GM12878 (cell line): ENCODE data around the gene FBLN1. TPM values are rescaled to one million over a fixed set of nuclear protein-coding genes. Genes with fewer than 3 reads are reported as not detected.

Experiments used
- ATAC-seq: fragments of 200-7000 bp; cut with Tn5 transposase; 3 replicates; pipeline ENCODE4 v1.9.1; 2020; ENCODE audit warnings: mild to moderate bottlenecking, moderate library complexity
- BruUV-seq: library from RNA; stranded (reverse); fragments of 400-500 nt; replicated peaks from 2 replicates; lab custom pipeline; 2021; lab: Mats Ljungman, UMichigan
- CTCF ChIA-PET: fragments of 300-600 bp; sonication (Branson Sonifier 250); formaldehyde crosslinking; extraction: SDS; loops from one replicate; lab custom pipeline; 2021; ENCODE audit warnings: inconsistent platforms; lab: Yijun Ruan, JAX
- POLR2A ChIA-PET: fragments of 350-600 bp; formaldehyde crosslinking; extraction: SDS; loops from one replicate; lab custom pipeline; 2021; ENCODE audit warnings: inconsistent platforms; lab: Charles Lee
- RAD21 ChIA-PET: fragments of 300-600 bp; sonication (Branson Sonifier 250); formaldehyde crosslinking; loops from one replicate; lab custom pipeline; 2023; ENCODE audit warnings: antibody characterized with exemption; ENCODE audit not compliant: unreplicated experiment; lab: Charles Lee
- SMC1A ChIA-PET: fragments of 300-600 bp; sonication (Branson Sonifier 250); formaldehyde crosslinking; loops from one replicate; lab custom pipeline; 2023; ENCODE audit not compliant: unreplicated experiment, uncharacterized antibody; lab: Charles Lee
- DNase-seq: peaks from one replicate; pipeline ENCODE4 v3.0.0-alpha.2; 2011; ENCODE audit warnings: low read depth, low spot score
- FAIRE-seq: peaks from 3 replicates; lab custom pipeline; 2011; peaks lifted over from hg19 to GRCh38; lab: Jason Lieb, UNC
- H2AFZ ChIP-seq: 2 replicates; pipeline ENCODE4 v1.6.0; 2011; ENCODE audit warnings: low read depth, low read length, control low read depth; ENCODE audit not compliant: control insufficient read depth
- H3K27ac ChIP-seq: 2 replicates; pipeline ENCODE4 v1.5.1; 2011; ENCODE audit warnings: control low read depth; ENCODE audit not compliant: control insufficient read depth, insufficient read depth
- H3K27me3 ChIP-seq, 2 experiments: replicated peaks in 1 of 2; 2 replicates each; pipeline versions ENCODE4 v1.6.0 to v1.6.1; 2011; ENCODE audit warnings: low read length in 1 of 2; ENCODE audit not compliant: control insufficient read depth in 2 of 2, insufficient read depth in 2 of 2
- H3K36me3 ChIP-seq, 2 experiments: 2 replicates each; pipeline ENCODE4 v1.5.1; 2011; ENCODE audit warnings: low read length in 1 of 2; ENCODE audit not compliant: control insufficient read depth in 2 of 2, insufficient read depth in 2 of 2
- H3K4me1 ChIP-seq: 2 replicates; pipeline ENCODE4 v1.6.1; 2011; ENCODE audit warnings: mild to moderate bottlenecking, low read length, moderate library complexity, mixed read lengths; ENCODE audit not compliant: control insufficient read depth, insufficient read depth
- H3K4me2 ChIP-seq: 2 replicates; pipeline ENCODE4 v1.6.0; 2011; ENCODE audit warnings: control low read depth; ENCODE audit not compliant: control insufficient read depth, insufficient read depth
- H3K4me3 ChIP-seq: fragments of 200-600 bp; sonication (generic); 2 replicates; pipeline ENCODE4 v1.5.1; 2016
- H3K79me2 ChIP-seq: 2 replicates; pipeline ENCODE4 v1.6.0; 2011; ENCODE audit warnings: low read length; ENCODE audit not compliant: control insufficient read depth, insufficient read depth
- H3K9ac ChIP-seq: 2 replicates; pipeline ENCODE4 v1.8.0; 2011; ENCODE audit warnings: low read length, control low read depth, mixed read lengths; ENCODE audit not compliant: control insufficient read depth, insufficient read depth
- H3K9me3 ChIP-seq: replicated peaks from 3 replicates; pipeline ENCODE4 v1.5.1; 2011; ENCODE audit warnings: mild to moderate bottlenecking, low read length; ENCODE audit not compliant: control insufficient read depth, insufficient read depth
- H4K20me1 ChIP-seq: 2 replicates; pipeline ENCODE4 v1.6.0; 2011; ENCODE audit not compliant: control insufficient read depth, insufficient read depth
- JUNB ChIP-seq: IDR thresholded peaks from 2 replicates; pipeline ENCODE4 v1.6.1; 2016; ENCODE audit warnings: antibody characterized with exemption, mild to moderate bottlenecking
- JUND ChIP-seq: IDR thresholded peaks from 2 replicates; pipeline ENCODE4 v1.6.1; 2012; ENCODE audit warnings: low read depth, mild to moderate bottlenecking, low read length, improper control_type of control experiment, moderate library complexity
- KLF5 ChIP-seq: fragments of 450-650 bp; IDR thresholded peaks from 2 replicates; pipeline ENCODE4 v1.6.1; 2014; ENCODE audit warnings: mild to moderate bottlenecking; ENCODE audit not compliant: partially characterized antibody
- NFIC ChIP-seq: IDR thresholded peaks from 2 replicates; pipeline ENCODE4 v1.6.1; 2012; ENCODE audit warnings: low read depth, mild to moderate bottlenecking, inconsistent platforms, low read length, moderate library complexity
- SIX5 ChIP-seq: IDR thresholded peaks from 2 replicates; pipeline ENCODE4 v1.6.1; 2011; ENCODE audit warnings: mild to moderate bottlenecking, low read depth, low read length, moderate library complexity; ENCODE audit not compliant: severe bottlenecking
- SP1 ChIP-seq: IDR thresholded peaks from one replicate; pipeline ENCODE4 v1.6.1; 2011; ENCODE audit warnings: low read depth, low read length
- SREBF1 ChIP-seq: IDR thresholded peaks from 2 replicates; pipeline ENCODE4 v1.6.1; 2012; ENCODE audit warnings: mild to moderate bottlenecking, low read length
- SRF ChIP-seq, 2 experiments: IDR thresholded peaks; 2 replicates each; pipeline ENCODE4 v1.6.1; 2011; ENCODE audit warnings: low read depth in 2 of 2, low read length in 2 of 2, mild to moderate bottlenecking in 1 of 2, moderate library complexity in 1 of 2
- WRNIP1 ChIP-seq: IDR thresholded peaks from 2 replicates; pipeline ENCODE4 v1.6.1; 2011; ENCODE audit warnings: low read depth, low read length, improper control_type of control experiment, borderline replicate concordance
- WGBS: methylation state at CpG from one replicate; pipeline ENCODE4 v1.1.6; 2016; ENCODE audit warnings: low lambda C conversion rate; ENCODE audit not compliant: insufficient replicate concordance, insufficient coverage; ENCODE audit errors: missing lambda C conversion rate; 5-methylcytosine and 5-hydroxymethylcytosine counted together
- in situ Hi-C: fragments of 300-500 bp; cut with MboI; formaldehyde crosslinking; loops from 9 replicates; pipeline ENCODE4 v1.14.3; 2018; ENCODE audit warnings: mixed read lengths
- intact Hi-C: fragments of 100-400 bp; cut with micrococcal nuclease; formaldehyde crosslinking; loops from one replicate; pipeline ENCODE4 v1.14.2; 2022; ENCODE audit not compliant: unreplicated experiment
- polyA plus RNA-seq, 11 experiments: library from polyadenylated mRNA; depleted of rRNA in 4 of 11; unstranded in 6 of 11; stranded (reverse) in 5 of 11; fragments of >200 nt; fragmentation: Nextera tagmentation in 4 of 11; fragmentation: Illumina TruSeq in 1 of 11; extraction: Ambion mirVana in 4 of 11; extraction: Trizol in 1 of 11; gene quantifications; 1 replicate in 1 of 11; 2 replicates in 10 of 11; pipeline versions ENCODE4 v1.2.1 to v1.2.3, GENCODE V29; 2011 to 2016; ENCODE audit warnings: inconsistent platforms in 2 of 11, missing spikeins in 2 of 11, low read depth in 1 of 11
- total RNA-seq, 4 experiments: library from RNA; depleted of rRNA in 3 of 4; stranded (reverse); fragments of >200 nt in 3 of 4; fragmentation: Illumina TruSeq in 1 of 4; extraction: Trizol in 1 of 4; gene quantifications; 2 replicates each; pipeline versions ENCODE4 v1.2.1 to v1.2.3, GENCODE V29; 2013 to 2021
- TF ChIP-seq, protein P1 (sequence below): fragments of 150-350 bp; IDR thresholded peaks from 2 replicates; pipeline ENCODE4 v1.6.1; 2016; ENCODE audit warnings: low read depth, low read length
- TF ChIP-seq, protein P2 (sequence below): fragments of 450-650 bp; IDR thresholded peaks from 2 replicates; pipeline ENCODE4 v1.6.1; 2017; ENCODE audit warnings: mild to moderate bottlenecking, moderate library complexity

Gene FBLN1
- total and polyA plus RNA-seq, 10 of the 15 experiments (the other 5 are each of a cell fraction or from before 2014, with no cell fraction given), result 0.20 to 0.51 TPM; not detected in 8

DNA sequence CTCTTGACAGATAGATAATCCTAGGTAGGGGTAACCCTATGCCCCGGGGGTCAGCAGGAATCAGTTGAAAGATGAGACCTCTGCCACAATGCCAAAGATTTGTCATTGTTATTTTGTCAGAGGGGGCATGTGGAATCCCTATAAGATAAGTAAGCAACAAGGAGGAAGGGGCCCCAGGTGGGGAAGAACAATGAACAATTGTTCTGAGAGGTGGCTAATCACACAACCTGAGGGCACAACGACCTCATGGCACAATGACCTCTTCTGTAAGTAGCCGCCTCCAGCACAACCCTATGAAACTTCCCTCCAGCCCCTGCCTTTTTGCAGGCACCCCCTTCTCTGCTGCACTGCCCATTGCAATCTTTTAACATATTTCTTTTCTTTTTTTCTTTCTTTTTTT is 11.8 kb upstream of the FBLN1 start (continued):
- TF ChIP-seq, protein P1, sequence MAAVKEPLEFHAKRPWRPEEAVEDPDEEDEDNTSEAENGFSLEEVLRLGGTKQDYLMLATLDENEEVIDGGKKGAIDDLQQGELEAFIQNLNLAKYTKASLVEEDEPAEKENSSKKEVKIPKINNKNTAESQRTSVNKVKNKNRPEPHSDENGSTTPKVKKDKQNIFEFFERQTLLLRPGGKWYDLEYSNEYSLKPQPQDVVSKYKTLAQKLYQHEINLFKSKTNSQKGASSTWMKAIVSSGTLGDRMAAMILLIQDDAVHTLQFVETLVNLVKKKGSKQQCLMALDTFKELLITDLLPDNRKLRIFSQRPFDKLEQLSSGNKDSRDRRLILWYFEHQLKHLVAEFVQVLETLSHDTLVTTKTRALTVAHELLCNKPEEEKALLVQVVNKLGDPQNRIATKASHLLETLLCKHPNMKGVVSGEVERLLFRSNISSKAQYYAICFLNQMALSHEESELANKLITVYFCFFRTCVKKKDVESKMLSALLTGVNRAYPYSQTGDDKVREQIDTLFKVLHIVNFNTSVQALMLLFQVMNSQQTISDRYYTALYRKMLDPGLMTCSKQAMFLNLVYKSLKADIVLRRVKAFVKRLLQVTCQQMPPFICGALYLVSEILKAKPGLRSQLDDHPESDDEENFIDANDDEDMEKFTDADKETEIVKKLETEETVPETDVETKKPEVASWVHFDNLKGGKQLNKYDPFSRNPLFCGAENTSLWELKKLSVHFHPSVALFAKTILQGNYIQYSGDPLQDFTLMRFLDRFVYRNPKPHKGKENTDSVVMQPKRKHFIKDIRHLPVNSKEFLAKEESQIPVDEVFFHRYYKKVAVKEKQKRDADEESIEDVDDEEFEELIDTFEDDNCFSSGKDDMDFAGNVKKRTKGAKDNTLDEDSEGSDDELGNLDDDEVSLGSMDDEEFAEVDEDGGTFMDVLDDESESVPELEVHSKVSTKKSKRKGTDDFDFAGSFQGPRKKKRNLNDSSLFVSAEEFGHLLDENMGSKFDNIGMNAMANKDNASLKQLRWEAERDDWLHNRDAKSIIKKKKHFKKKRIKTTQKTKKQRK, result no peak
- TF ChIP-seq SRF (IDR thresholded peaks at IDR 0.05; ENCODE audit: low read depth in 2 of 2, low read length in 2 of 2), result no peak
- no peak for TF ChIP-seq SIX5
- no peak for TF ChIP-seq JUNB
- TF ChIP-seq NFIC, result no peak
- TF ChIP-seq KLF5, result no peak
- TF ChIP-seq JUND, result no peak

DNA sequence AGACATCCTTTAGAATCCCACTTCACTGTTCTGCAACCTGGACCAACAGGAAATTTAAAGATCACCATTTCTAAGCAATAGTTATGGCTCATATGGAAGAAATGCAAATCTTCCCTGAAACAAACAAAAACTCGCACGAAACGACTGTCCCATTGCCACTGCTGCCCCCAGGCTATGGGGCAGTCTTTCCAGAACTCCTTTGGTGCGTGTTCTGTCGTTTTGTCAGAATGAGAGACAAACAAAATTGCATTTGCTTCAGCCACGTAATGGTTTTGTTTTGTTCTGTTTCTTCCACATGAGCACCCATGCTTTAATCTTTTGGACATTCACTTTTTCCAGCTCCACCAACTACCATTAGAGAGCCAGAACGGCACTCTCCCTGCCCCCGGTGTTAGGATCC is 10.8 kb upstream of the FBLN1 start:
- H3K79me2 ChIP-seq, result no peaks in the 10 kb centered on the region
- H3K4me1 ChIP-seq, result no peaks in the 10 kb centered on the region
- H3K9ac ChIP-seq, result no peak overlapping the region
- intact Hi-C loops, result no loop called here
- in situ Hi-C loops, result no loop called here
- CTCF ChIA-PET, result no interaction called here
- no peak for FAIRE-seq
- H3K9me3 ChIP-seq, result no peaks in the 10 kb centered on the region
- no peak overlapping the region for H3K27ac ChIP-seq
- no peak overlapping the region for H3K4me3 ChIP-seq
- H2AFZ ChIP-seq, result no peak overlapping the region
- H3K4me2 ChIP-seq, result no peak overlapping the region
- RAD21 ChIA-PET, result no interaction called here
- POLR2A ChIA-PET, result no interaction called here
- SMC1A ChIA-PET, result no interaction called here
- peaks cover 0 to 2% of the 10 kb centered on the region in 2 experiments; a peak in 2 of 4 replicates for H3K27me3 ChIP-seq
- ATAC-seq, result no peak
- no peaks in the 10 kb centered on the region for H4K20me1 ChIP-seq
- no peak for DNase-seq
- WGBS, result 31% methylated on average over 8 of the region's 8 CpGs
- no peak for TF ChIP-seq WRNIP1
- TF ChIP-seq SP1, result no peak
- no peak for TF ChIP-seq SREBF1
- TF ChIP-seq SIX5, result no peak
- TF ChIP-seq, protein P2, sequence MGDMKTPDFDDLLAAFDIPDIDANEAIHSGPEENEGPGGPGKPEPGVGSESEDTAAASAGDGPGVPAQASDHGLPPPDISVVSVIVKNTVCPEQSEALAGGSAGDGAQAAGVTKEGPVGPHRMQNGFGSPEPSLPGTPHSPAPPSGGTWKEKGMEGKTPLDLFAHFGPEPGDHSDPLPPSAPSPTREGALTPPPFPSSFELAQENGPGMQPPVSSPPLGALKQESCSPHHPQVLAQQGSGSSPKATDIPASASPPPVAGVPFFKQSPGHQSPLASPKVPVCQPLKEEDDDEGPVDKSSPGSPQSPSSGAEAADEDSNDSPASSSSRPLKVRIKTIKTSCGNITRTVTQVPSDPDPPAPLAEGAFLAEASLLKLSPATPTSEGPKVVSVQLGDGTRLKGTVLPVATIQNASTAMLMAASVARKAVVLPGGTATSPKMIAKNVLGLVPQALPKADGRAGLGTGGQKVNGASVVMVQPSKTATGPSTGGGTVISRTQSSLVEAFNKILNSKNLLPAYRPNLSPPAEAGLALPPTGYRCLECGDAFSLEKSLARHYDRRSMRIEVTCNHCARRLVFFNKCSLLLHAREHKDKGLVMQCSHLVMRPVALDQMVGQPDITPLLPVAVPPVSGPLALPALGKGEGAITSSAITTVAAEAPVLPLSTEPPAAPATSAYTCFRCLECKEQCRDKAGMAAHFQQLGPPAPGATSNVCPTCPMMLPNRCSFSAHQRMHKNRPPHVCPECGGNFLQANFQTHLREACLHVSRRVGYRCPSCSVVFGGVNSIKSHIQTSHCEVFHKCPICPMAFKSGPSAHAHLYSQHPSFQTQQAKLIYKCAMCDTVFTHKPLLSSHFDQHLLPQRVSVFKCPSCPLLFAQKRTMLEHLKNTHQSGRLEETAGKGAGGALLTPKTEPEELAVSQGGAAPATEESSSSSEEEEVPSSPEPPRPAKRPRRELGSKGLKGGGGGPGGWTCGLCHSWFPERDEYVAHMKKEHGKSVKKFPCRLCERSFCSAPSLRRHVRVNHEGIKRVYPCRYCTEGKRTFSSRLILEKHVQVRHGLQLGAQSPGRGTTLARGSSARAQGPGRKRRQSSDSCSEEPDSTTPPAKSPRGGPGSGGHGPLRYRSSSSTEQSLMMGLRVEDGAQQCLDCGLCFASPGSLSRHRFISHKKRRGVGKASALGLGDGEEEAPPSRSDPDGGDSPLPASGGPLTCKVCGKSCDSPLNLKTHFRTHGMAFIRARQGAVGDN, result no peak
- no peaks in the 10 kb centered on the region for H3K36me3 ChIP-seq
- no TSS peak for BruUV-seq
